Esophagus muscularis mucosa (tissue), 4 donors: ENCODE data around the gene MAMLD1.

Experiments
- CTCF ChIP-seq, 3 experiments: fragments of 200-600 bp in 2 of 3; fragments of 450-650 bp in 1 of 3; sonication (generic) in 2 of 3; IDR thresholded peaks; one replicate each; pipeline ENCODE4 v1.5.1; 2017 to 2019; ENCODE audit warnings: antibody characterized with exemption in 3 of 3, mild to moderate bottlenecking in 2 of 3, moderate library complexity in 1 of 3
- EP300 ChIP-seq: sonication (generic); formaldehyde crosslinking; IDR thresholded peaks from one replicate; pipeline ENCODE4 v1.6.1; 2017; ENCODE audit warnings: antibody characterized with exemption
- POLR2A ChIP-seq: fragments of 450-650 bp; IDR thresholded peaks from one replicate; pipeline ENCODE4 v1.6.1; 2017; ENCODE audit warnings: antibody characterized with exemption, moderate library complexity, mild to moderate bottlenecking, low read depth

DNA sequence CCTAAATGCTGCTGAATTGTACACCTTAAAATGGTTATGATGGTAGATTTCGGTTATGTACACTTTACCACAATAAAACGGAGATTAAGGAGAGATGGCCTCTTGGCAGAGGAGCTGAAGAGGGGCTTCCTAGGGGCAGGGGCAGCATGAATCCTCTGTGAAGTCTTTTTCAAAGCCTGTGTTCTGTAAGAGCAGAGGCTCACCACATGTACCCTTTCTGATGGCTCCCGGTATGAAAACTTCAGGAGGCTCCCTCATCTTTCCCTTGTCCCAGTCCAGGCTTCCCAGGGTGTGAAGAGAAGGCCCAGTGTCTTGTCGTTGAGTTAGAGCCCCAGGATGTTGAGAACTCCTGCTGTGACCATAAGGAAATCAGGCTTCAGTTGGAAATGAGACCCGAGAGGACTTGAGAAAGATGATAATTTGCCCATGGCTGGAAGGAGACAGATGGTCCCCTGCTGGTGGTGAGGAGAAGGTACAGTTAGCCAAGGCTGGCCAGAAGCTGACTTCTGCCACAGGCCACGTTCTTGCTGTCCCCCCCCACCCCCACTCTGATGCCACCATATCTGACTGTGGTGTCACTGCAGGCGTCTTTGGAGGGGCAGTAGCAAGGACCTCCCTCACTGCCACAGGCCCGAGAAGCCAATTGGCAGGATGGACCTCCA, 173.5 kb downstream of the MAMLD1 start:
- no peak for TF ChIP-seq EP300
- TF ChIP-seq CTCF (IDR thresholded peaks at IDR 0.05), result no peak
- TF ChIP-seq POLR2A, result no peak
